ENCODE data around the gene HYCC2. TPM values are rescaled to one million over a fixed set of nuclear protein-coding genes. Genes with fewer than 3 reads are reported as not detected.
A peak's percentile ranks its signal among the peaks of the same experiment; 100 is the strongest.
"Not testable (repeated sequence)": the region's sequence is repeated elsewhere in the genome, so short reads cannot be mapped to it uniquely, and the experiment has no call there.

HYCC2 gene
- total and polyA plus RNA-seq, 2 donors (not counting 1 experiment from before 2014, with no cell fraction given), result 3.6 to 30.1 TPM

DNA sequence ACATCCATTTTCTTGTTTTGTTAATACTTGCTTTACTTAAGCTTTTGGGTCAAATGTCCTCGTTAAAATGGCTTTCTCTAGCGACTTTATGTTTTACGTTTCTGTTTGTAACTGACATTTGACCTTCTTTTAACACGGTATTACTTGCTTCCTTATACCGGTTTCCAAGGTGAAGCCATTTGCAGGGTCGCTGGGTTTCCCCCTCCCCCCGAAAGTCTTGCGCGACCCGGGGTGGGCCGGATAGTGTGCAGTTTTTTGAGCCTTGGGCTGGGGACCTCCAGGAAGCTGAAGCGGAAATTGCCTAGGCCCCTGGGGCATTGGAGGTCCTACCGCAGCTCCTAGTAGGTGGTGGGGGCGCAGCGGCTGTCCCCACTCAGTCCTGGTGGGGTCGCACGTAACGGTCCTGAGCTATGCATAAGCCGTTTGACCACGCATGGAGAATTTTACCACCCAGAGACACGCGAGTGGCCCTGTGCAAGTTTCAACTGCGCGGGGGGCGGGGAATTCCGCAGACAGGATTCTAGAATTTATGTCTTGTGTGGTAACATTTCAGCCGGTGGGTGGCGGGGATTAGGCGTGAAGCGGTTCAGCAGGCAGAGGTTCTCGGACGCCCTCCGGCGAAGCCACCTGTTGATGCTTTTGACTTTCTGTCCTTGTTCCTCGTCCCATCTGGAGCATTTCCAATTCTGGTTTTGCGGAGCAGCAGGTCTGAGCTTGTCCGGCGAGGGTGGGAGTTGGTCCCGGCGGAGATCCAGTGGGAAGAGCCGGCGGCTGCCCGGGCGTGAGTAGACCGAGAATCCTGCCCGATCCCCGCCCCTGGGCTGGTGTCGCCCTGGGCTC lies 46.9 kb upstream of the HYCC2 start:
- DNase-seq (peak; percentile 95), ATAC-seq (ENCODE audit: low read depth) (peak; percentile 64)
- Mint-ChIP-seq H3K4me3 (peak overlapping the region; percentile 98), H3K27ac (peak overlapping the region; percentile 98), H3K27me3 (no peaks in the 10 kb centered on the region), H3K4me1 (peaks cover 72% of the 10 kb centered on the region), H3K9me3 (ENCODE audit: insufficient read depth) (no peaks in the 10 kb centered on the region)
- H2AFZ ChIP-seq (ENCODE audit: insufficient read depth, low read depth, low read length, poor library complexity, severe bottlenecking), result peak overlapping the region; percentile 77
- peaks cover 0 to 2% of the 10 kb centered on the region in 2 experiments for H3K36me3 ChIP-seq (replicated peaks in 1 of 2; ENCODE audit: control extremely low read depth in 1 of 2, control insufficient read depth in 1 of 2, extremely low read depth in 1 of 2, insufficient read depth in 2 of 2, low read length in 1 of 2)
- no peaks in the 10 kb centered on the region for H4K20me1 ChIP-seq (ENCODE audit: control insufficient read depth, insufficient read depth, low read length, poor library complexity, severe bottlenecking)
- H3K9me3 ChIP-seq (ENCODE audit: control extremely low read depth in 1 of 3, control insufficient read depth in 2 of 3, insufficient read depth in 1 of 3, low read length in 2 of 3), result peaks cover 0 to 5% (median 0%) of the 10 kb centered on the region in 3 donors
- ChIA-PET POLR2A (interaction anchor here (0.6 to 3.5 kb wide), 13 partner anchors 10 to 271 kb away, joined by 3 to 55 read pairs (median 12); partner anchors contain the start of genes CASP10, CASP8 and CLK1), CTCF (interaction anchor here (0.9 to 5.4 kb wide), 25 partner anchors 10 to 254 kb away, joined by 3 to 100 read pairs (median 5); partner anchors contain the start of genes CASP10, CASP8, CLK1 and HYCC2)
- H3K27ac ChIP-seq (ENCODE audit: low read length in 2 of 2), result peak overlapping the region; percentile 94 to 96
- peaks cover 63 to 72% of the 10 kb centered on the region in 2 donors for H3K4me1 ChIP-seq (ENCODE audit: control insufficient read depth in 2 of 2, insufficient read depth in 2 of 2, low read length in 2 of 2)
- peaks cover 66% of the 10 kb centered on the region for H3K79me2 ChIP-seq (ENCODE audit: control insufficient read depth, insufficient read depth, low read length)
- TF ChIP-seq EZH2 (IDR thresholded peaks at IDR 0.05; ENCODE audit: borderline replicate concordance, insufficient read depth, low read depth, low read length, poor library complexity, severe bottlenecking), result no peak
- TF ChIP-seq, protein P1, sequence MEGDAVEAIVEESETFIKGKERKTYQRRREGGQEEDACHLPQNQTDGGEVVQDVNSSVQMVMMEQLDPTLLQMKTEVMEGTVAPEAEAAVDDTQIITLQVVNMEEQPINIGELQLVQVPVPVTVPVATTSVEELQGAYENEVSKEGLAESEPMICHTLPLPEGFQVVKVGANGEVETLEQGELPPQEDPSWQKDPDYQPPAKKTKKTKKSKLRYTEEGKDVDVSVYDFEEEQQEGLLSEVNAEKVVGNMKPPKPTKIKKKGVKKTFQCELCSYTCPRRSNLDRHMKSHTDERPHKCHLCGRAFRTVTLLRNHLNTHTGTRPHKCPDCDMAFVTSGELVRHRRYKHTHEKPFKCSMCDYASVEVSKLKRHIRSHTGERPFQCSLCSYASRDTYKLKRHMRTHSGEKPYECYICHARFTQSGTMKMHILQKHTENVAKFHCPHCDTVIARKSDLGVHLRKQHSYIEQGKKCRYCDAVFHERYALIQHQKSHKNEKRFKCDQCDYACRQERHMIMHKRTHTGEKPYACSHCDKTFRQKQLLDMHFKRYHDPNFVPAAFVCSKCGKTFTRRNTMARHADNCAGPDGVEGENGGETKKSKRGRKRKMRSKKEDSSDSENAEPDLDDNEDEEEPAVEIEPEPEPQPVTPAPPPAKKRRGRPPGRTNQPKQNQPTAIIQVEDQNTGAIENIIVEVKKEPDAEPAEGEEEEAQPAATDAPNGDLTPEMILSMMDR (IDR thresholded peaks at IDR 0.05), result peak; percentile 55
- no peaks in the 10 kb centered on the region for H3K27me3 ChIP-seq (replicated peaks in 1 of 4; ENCODE audit: control extremely low read depth in 1 of 4, control insufficient read depth in 3 of 4, insufficient read depth in 4 of 4, low read length in 3 of 4)
- H3K4me2 ChIP-seq (replicated peaks; ENCODE audit: low read depth, low read length, poor library complexity, severe bottlenecking), result peak overlapping the region; percentile 87
- H3K4me3 ChIP-seq (ENCODE audit: control extremely low read depth in 1 of 5, extremely low read depth in 1 of 5, insufficient read depth in 1 of 5, low read depth in 2 of 5, low read length in 4 of 5), result peak overlapping the region; percentile 66 to 100 (median 97)
- intact Hi-C loops (cut with micrococcal nuclease), result loop anchor here (1.0 to 5.0 kb wide), 9 partner anchors 11 to 406 kb away; partner anchors contain the start of genes BZW1, NIF3L1, ORC2 and PPIL3
- peak overlapping the region; percentile 99 for H3K9ac ChIP-seq (ENCODE audit: low read length)
- under 1% methylated on average over 41 of the region's 48 CpGs for WGBS (ENCODE audit: insufficient coverage)

DNA sequence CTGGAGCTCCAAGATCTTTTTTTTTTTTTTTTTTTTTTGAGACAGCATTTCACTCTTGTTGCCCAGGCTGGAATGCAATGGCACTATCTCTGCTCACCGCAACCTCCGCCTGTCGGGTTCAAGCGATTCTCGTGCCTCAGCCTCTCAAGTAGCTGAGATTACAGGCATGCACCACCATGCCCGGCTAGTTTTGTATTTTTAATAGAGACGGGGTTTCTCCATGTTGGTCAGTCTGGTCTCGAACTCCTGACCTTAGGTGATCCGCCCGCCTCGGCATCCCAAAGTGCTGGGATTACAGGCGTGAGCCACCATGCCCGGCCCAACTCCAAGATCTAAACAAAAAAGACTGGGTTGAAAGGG lies 46.2 kb upstream of the HYCC2 start:
- ChIA-PET CTCF (interaction anchor here (0.9 to 5.4 kb wide), 21 partner anchors 9 to 254 kb away, joined by 3 to 100 read pairs (median 5); partner anchors contain the start of genes CASP10, CLK1, HYCC2 and NDUFB3), POLR2A (interaction anchor here (0.6 to 3.5 kb wide), 16 partner anchors 11 to 329 kb away, joined by 3 to 55 read pairs (median 7); partner anchors contain the start of genes CASP10, CASP8 and CLK1)
- DNase-seq; H3K9me3 Mint-ChIP-seq (ENCODE audit: insufficient read depth); H3K36me3 ChIP-seq (replicated peaks in 1 of 2; ENCODE audit: control extremely low read depth in 1 of 2, control insufficient read depth in 1 of 2, extremely low read depth in 1 of 2, insufficient read depth in 2 of 2, low read length in 1 of 2); H3K27me3 ChIP-seq (replicated peaks in 1 of 4; ENCODE audit: control extremely low read depth in 1 of 4, control insufficient read depth in 3 of 4, insufficient read depth in 4 of 4, low read length in 3 of 4); H3K9me3 ChIP-seq (ENCODE audit: control extremely low read depth in 1 of 3, control insufficient read depth in 2 of 3, insufficient read depth in 1 of 3, low read length in 2 of 3); ATAC-seq (ENCODE audit: low read depth); H4K20me1 ChIP-seq (ENCODE audit: control insufficient read depth, insufficient read depth, low read length, poor library complexity, severe bottlenecking); H3K27me3 Mint-ChIP-seq: not testable (repeated sequence)
- H2AFZ ChIP-seq (ENCODE audit: insufficient read depth, low read depth, low read length, poor library complexity, severe bottlenecking), result peak overlapping the region; percentile 80
- H3K4me3 ChIP-seq (ENCODE audit: control extremely low read depth in 1 of 5, extremely low read depth in 1 of 5, insufficient read depth in 1 of 5, low read depth in 2 of 5, low read length in 4 of 5), result peak overlapping the region; percentile 66 to 100 (median 97)
- WGBS (ENCODE audit: insufficient coverage), result 28% methylated on average over 5 of the region's 13 CpGs
- peaks cover 57 to 66% of the 10 kb centered on the region in 2 donors for H3K4me1 ChIP-seq (ENCODE audit: control insufficient read depth in 2 of 2, insufficient read depth in 2 of 2, low read length in 2 of 2)
- H3K79me2 ChIP-seq (ENCODE audit: control insufficient read depth, insufficient read depth, low read length), result peaks cover 63% of the 10 kb centered on the region
- H3K4me2 ChIP-seq (replicated peaks; ENCODE audit: low read depth, low read length, poor library complexity, severe bottlenecking), result peak overlapping the region; percentile 87
- peaks cover 69% of the 10 kb centered on the region for H3K4me1 Mint-ChIP-seq
- peak overlapping the region; percentile 98 for H3K4me3 Mint-ChIP-seq
- peak overlapping the region; percentile 99 for H3K9ac ChIP-seq (ENCODE audit: low read length)
- intact Hi-C loops (cut with micrococcal nuclease), result loop anchor here (1.0 to 5.0 kb wide), 11 partner anchors 12 to 405 kb away; partner anchors contain the start of genes BZW1, HYCC2, NIF3L1 and ORC2
- peak overlapping the region; percentile 94 to 96 for H3K27ac ChIP-seq (ENCODE audit: low read length in 2 of 2)
- peak overlapping the region; percentile 98 for H3K27ac Mint-ChIP-seq

All from B cell (primary cell).